SHP77 treated with DMSO at 0.1 percent for 48 hours (cell line): ENCODE data around the gene PNRC2.

ENCODE experiments used
- DNase-seq: peaks from one replicate; lab custom pipeline; 2025; lab: John Stamatoyannopoulos, UW

PNRC2 gene, protein sequence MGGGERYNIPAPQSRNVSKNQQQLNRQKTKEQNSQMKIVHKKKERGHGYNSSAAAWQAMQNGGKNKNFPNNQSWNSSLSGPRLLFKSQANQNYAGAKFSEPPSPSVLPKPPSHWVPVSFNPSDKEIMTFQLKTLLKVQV

DNA sequence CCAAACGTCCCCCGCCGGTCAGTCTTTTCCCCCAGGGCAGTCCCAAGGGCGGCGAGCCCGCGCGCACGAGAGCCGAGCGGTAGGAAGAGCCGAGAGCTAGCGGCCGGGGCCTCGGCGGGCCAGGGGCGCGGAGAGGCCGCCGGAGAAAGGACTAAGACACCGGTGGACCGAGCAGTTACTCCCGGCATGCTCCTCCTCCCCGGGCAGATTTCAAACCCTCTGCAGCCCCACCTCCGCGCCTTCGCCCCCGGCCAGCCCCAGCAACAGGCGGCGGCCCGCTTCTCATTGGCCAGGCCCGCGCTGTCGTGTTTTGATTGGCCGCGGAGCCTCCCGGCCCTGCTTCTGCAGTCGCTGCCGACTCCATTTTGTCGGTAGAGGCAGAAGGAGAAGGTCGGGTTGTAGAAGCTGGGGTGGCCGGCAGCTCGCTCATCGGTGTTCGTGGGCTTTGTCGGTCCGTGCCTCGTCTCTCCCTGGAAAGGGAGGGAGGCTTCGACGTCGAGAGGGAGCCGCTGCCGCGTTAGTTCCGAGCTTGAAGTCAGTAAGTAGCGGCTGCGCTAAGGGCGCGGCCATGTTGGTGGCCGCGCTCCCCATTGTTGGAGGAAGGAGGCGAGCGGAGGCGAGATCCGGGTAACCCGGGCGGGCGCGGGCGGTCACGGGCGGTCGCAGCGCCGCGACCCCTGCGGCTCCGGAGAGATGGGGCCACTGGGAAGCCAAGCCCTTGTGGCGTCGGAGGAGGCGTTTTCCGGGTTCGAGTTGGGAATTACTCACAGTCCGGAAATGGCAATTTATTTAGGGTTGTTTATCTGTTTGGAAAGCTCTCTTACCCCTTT is at the start of gene PNRC2:
TSS of gene PNRC2 (plus strand) at position 368 of the 830 bp plus-strand sequence. CDS start 1,630 bp downstream, outside the sequence.
- peak; percentile 80 for DNase-seq

DNA sequence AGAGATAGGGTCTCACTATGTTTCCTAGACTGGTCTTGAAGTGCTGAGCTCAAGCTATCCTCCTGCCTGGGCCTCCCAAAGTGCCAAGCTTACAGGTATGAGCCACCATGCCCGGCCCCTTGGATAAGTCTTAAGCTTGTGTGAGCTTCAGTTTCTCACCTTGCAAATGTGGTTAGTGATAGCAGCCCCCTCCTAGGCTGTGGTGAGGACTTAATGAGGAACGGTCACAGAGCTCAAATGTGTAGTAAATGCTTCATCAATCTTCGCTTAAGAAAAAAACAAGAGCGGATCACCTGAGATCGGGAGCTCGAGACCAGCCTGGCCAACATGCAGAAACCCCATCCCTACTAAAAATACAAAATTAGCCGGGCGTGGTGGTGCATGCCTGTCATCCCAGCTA is 49.5 kb upstream of the PNRC2 start:
- no peak for DNase-seq

DNA sequence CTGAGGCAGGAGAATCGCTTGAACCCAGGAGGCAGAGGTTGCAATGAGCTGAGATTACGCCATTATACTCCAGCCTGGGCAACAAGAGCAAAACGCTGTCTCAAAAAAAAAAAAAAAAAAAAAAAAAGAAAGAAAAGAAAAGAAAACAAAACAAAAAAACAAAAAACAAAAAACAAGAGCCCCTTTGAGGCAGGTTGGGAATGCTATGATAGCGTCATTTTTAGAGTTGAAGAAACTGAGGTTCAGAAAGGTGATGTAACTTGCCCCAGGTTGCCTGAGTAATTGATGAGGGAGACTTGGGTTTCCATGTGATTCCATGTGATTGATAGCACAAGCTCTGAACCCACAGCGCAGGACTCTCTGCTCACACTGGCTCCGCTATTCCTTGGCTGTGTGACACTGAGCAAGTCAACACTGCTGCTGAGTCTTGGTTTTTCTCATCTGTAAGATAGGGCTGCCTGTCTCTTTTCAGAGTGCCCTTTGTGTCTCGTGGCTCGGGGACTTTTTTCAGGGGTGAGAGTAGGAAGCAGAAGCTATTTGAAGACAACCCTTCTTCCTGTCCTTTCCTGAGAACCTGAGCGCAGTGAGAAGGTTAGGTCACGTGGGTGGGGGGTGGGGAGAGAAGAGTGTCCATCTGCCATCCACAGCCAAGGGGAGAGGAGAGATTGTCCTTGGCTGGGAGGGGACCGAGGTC is 48.9 kb upstream of the PNRC2 start:
- no peak for DNase-seq

DNA sequence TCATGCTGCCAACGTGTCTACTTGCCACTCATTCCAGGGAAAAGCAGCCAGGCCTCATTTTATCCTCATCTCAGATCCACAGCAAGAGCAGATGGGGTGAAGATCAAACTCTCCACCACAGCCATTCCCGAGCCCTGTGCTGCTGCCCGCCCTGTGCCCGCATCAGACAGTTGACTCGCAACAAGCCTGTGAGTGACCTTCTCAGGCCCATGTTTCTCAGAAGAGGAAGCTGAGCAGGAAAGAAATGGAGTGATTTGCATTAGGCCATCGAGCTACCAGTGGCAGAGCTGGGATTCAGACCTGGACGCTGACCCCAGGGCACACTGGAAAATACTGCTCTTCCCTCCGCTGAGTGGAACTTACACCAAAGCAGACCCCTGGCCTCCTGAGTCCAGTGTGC is 47.7 kb upstream of the PNRC2 start:
- DNase-seq = no peak

DNA sequence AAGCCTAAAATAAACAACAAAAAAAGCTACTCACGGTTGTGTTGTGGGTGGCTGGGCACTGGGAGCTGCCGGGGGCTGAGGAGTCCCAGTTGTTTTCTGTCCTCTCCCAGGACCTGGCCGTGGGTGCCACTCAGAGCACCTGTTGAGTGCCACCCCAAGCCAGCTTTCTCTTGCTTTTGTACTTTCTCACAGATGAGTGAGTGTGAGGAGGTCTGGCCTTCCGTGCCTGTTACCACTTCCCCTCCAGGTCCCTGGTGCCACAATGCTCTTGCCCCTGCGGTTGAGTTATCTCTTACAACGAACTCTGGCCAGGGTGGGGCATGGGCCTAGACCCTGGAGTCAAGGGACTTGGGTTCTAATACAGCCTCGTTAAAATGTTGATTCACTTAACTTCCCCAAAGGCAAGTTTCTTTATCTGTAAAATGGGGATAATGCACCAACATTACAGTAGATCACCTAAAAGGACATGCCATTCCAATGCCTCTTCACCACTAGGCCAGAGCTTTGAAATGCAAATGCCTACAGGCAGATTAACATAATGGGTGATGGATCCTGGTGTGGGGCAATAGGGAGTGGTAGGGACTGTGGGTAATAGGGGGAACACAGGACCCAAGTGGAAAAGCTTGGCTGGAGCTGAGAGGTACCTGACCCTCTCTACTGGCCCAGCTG is 46.3 kb upstream of the PNRC2 start, which contains the start of gene CNR2:
TSS of gene CNR2 (minus strand) at position 151 of the 669 bp plus-strand sequence. CDS start 37,745 bp downstream, outside the sequence.
- no peak for DNase-seq

DNA sequence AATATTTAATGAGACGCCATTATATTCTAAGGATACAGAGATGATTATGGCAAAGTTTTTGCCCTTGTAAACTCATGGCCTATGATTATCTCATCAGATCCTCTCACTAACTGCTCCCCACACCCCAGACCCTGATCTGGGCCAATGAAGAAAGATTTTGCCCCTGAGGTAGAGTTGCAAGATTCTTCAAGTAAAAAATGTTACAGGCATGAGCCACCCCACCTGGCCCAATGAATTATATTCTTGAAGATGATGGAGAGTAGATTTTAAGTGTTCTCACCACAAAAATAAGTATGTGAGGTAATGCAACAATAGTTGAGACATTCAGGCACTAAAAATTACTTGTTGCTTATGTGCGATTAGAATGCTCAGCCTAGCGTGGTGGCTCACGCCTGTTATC is 44.7 kb upstream of the PNRC2 start:
- DNase-seq = no peak

DNA sequence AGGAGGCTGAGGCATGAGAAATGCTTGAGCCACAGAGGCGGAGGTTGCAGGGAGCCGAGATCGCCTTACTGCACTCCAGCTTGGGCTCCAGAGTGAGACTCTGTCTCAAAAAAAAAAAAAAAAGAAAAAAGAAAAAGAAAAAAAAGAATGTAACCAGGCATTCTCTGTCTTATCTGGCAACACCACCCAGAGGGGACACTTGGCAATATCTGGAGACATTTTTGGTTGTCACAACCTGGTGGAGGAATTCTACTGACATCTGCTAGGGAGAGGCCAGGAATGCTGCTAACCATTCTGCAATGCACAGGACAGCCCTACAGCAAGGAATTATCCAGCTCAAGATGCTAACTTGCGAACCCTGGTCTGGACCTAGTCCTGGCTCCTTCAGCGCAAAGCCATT is 44.2 kb upstream of the PNRC2 start:
- no peak for DNase-seq

DNA sequence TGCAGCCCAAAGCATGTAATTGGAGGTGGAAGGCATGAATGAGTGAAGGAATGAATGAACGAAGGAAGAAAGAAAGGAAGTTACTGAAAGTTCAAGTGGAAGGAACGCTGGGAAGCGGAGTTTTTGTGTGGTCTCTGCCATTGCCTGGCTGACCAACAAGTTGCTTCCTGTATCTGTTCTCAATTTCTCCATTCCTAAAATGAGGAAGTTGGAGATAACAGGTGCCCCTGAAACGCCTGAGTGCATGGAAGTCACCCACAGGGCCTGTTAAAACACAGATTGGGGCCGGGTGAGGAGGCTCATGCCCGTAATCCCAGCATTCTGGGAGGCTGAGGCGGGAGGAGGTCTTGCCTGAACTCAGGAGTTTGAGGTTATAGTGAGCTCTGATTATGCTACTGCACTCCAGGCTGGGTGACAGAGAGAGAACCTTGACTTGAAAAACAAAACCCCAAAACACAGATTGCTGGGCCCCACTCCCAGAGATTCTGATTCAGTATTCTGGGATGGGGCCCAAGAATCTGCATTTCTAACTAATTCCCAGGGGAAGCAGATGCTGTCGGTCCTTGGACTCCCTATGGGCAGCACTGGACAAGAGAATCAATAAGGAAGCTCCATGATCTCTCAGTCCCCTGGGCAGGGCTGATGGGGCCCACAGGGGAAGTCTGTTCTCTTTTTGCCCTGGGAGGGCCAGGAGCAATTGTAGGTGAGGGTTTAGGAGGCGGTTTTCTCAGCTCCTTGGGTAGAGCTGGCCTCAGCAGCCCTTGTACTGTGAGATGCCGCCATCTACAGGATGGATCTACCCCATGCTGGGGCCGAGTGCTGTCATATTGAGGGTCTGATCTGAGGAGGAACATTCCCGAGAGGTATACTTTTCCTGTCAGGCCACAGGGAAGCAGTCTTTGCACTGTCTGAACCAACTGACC is 43.2 kb upstream of the PNRC2 start:
- DNase-seq = peak; percentile 65

DNA sequence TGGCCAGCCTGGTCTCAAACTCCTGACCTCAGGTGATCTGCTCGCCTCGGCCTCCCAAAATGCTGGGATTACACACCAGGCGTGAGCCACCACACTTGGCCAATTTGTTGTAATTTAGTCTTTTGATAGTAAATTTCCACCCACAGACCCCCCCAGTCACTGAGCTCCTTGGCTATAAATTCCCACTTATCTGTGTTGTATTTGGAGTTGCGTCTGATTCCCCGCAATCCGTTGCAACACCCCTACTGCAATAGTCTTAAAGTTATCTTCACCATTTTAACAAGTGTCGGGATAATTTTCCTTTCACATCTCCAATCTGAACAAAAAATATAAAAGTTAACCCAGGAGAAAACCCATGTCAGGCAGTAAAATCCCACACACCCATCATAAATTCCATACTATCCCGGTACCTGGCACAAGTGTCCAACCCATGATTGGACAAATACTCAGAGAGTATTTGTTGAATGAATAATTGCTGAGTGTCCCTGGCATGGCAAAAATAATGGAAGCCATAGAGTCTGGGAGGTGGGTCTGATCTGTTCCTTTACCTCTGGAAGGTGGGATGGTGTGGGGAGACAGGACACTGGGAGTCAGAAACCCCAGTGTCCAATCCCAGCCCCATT is 37.2 kb upstream of the PNRC2 start:
- no peak for DNase-seq

DNA sequence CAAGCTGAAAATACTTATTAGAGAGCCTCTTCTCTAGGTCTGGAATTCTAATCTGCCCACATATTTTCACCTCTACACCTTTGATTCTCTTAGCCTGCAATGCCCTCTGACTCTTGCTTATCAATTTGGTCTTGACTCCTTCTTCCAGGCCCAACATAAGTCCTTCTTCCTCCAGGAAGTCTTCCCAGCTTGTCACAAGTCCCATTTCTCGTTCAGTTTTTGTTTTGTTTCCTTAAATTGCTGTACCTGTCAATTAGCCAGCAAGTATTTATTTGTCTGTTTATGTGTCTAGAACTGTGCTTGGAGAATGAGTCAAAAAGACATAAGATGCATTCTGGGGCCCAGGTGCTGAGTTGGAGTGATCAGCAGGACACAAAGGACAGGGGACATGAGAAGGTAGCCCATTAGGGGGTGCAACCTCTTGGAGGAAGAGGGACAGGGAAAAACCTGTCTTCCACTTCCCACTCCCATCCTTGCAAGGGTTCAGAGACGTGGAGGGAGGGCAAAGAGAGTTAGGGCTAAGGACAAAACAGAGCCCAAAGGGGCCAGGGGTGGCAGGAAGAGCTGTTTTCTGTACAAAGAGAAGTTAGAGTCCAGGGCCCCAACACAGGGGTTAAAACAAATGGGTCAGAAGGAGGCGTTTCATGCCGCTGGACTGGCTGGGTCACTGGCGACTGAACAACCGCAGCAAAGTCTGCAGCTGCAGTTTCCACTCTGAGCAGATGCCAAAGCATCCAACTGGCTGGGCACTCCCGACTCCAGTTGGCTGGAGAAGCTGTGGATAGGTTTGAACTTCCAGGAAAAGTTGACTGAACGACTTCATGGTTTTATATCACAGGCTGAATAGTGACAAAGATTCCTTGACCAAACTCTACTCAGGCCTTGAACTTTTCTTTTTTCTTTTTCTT is 35.8 kb upstream of the PNRC2 start:
- DNase-seq = no peak

DNA sequence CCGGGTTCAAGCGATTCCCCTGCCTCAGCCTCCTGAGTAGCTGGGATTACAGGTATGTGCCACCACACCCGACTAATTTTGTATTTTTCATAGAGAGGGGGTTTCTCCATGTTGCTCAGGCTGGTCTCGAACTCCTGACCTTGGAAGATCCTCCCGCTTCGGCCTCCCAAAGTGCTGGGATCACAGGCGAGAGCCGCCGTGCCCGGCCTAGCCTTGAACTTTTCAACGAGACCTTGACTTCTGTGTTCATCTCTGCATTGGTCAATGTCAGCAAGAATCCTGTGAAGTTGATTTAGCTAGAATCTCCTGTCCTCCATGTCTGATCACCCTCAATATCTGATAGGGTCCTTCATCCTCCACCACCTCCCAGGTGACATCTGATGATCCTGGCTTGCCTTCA is 35.0 kb upstream of the PNRC2 start:
- no peak for DNase-seq

DNA sequence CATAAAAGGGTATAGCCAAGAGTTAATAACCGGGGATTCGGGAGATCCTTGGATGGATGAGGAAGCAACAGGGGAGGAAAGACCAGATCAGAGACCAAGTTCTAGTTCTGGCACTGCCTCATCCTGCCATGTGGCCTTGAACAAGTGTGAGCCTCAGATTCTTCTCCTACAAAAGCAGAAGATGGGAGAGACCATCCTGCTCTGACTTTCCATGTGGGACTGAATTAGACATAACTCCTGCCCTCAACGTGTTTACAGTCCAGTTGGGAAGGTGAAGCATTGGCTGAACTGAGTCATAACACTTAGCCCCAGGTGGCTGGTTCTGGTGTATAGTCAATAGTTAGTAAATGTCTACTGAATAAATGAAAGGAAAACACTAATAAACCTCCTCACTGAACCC is 34.3 kb upstream of the PNRC2 start:
- DNase-seq = no peak

DNA sequence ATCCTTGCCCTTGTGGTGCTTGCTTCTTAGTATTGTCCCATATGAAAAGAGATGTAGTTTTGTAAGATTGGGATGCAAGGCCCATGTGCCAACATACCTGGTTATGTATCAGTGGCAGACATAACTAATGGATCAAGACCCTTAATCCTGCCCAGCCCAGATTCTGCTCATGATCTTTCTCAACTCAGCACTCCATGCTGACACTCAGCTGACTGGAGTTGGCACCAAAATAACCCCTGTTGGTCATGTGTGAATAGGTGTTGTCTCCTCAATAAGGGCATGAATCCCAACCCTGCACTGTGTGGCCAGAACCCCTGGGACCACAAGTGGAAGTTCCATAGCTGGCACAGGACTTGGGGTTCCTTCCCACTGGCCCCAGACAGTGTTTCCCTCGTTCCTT is 32.5 kb upstream of the PNRC2 start:
- DNase-seq = no peak

DNA sequence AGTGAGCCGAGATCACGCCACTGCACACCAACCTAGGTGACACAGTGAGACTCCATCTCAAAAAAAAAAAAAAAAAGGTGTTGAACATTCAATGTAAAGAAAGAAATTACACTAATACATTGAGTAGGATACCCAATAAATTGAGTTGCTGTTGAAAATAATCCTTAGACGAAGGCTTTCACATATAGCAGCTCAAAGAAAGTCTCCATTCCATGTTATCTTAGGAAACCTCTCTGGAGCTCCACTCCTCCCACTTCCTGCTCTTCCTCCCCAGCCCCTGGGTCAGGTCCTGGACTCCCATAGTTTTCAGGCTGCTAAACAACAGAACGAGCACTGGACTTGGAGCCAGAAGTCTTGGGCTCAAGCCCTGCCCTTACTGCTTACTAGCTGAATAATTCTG is 30.8 kb upstream of the PNRC2 start:
- no peak for DNase-seq

DNA sequence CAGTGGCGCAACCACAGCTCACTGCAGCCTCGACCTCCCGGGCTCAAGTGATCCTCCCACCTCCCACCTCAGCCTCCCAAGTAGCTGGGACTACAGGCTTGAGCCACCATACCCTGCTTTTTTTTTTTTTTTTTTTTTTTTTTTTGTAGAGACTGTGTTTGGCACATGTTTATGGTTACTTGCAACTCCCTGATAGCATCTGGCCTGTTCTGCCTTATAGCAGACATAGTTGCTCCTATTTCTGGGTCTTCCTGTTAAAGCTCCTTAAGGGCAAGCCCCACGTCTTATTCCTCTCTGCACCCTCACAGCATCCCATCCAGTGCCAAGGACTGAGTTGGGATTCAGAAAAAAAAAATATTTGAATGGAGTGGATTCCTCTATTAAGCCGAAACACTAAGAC is 29.4 kb upstream of the PNRC2 start:
- no peak for DNase-seq

DNA sequence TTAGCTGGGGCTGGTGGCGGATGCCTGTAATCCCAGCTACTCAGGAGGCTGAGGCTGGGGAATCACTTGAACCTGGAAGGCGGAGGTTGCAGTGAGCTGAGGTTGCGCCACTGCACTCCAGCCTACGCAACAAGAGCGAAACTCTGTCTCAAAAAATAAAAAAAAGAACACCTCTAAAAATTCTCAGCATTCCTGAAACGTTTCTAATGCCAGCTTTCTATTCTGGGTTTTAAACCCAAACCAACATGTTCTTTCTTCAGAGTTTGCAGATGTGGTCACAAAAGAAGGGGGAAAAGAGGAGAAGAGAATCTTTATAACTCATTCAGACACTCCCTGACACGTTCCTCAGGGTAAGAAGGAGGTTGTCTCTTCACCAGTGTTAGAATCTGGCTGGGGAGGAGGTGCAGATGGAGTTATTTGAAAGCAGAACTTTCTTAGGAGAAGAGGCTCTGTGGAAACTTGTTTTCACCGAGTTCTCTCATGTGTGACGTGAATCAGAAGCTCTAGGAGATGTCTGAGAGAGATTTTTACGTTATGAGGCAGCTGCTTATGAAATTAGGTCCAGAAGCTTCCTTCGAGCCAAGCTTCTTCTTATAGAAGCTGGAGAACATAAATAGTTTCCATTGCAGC is 28.7 kb upstream of the PNRC2 start:
- DNase-seq = no peak

DNA sequence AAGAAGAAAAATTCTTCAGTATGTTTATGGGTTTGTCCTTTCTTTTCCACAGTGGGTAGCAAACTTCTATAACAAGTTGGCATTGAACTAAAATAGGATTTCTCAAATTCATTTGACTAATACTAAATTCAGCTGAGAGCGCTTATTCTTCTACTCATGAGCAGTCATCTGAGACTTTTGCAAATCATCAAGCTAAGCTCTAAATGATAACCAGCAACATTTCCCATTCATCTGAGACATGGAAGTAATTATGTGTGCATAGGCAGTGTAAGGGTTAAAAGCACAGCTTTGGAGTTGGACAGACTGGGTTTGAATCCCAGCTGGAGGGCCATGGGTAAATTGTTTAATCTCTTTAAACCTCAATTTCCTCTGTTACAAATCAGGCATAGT is 28.1 kb upstream of the PNRC2 start:
- no peak for DNase-seq

DNA sequence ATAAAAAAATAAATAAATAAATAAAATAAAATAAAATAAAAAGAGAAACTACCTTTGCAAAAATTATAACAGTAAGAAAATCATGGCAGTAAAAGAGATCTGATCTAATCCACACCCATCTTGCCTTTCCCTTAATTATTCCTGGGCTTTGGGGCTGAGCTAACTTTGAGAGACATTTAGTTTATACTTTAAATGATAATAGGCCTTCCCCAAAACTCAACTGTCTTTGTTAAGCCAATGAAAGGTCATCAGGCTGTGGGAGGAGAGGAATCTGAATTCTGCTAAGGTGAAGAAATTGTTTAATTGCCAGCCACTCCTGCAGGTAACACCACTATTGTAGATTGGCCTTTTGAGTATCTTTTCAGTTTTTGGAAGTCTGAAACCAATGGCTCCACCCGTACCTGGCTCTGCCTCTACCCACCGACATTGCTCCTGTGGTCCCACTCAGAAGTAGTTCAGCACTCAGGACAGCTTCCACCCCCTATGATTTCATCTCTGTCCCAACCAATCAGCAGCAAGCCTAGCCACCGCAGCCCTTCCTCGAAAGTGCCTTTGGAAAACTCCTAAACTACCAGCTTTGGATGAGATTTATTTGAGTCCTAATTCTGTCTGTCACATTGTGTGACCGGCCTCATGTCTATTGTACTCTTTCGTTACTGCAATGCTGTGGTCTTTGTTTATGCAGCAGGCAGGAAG is 23.0 kb upstream of the PNRC2 start:
- no peak for DNase-seq

DNA sequence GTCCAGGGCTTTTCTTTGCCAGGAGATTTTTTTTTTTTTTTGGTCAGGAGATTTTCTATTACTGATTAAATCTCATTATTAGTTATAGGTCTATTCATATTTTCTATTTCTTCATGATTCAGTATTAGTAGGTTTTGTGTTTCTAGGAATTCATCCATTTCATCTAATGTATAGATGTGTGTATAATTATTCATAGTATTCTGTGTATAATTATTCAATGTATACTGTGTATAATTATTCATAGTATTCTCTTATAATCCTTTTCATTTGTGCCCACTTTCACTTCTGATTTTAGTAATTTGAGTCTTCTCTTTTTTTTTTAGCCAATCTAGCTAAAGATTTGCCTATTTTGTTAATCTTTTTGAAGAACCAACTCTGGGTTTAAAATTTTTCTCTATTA is 12.3 kb upstream of the PNRC2 start:
- no peak for DNase-seq
